ENCODE data around the gene RUSC1. TPM values are rescaled to one million over a fixed set of nuclear protein-coding genes. Genes with fewer than 3 reads are reported as not detected.

RUSC1 gene
- total RNA-seq, 1 experiment from 2014 or later = 68.8 TPM

DNA sequence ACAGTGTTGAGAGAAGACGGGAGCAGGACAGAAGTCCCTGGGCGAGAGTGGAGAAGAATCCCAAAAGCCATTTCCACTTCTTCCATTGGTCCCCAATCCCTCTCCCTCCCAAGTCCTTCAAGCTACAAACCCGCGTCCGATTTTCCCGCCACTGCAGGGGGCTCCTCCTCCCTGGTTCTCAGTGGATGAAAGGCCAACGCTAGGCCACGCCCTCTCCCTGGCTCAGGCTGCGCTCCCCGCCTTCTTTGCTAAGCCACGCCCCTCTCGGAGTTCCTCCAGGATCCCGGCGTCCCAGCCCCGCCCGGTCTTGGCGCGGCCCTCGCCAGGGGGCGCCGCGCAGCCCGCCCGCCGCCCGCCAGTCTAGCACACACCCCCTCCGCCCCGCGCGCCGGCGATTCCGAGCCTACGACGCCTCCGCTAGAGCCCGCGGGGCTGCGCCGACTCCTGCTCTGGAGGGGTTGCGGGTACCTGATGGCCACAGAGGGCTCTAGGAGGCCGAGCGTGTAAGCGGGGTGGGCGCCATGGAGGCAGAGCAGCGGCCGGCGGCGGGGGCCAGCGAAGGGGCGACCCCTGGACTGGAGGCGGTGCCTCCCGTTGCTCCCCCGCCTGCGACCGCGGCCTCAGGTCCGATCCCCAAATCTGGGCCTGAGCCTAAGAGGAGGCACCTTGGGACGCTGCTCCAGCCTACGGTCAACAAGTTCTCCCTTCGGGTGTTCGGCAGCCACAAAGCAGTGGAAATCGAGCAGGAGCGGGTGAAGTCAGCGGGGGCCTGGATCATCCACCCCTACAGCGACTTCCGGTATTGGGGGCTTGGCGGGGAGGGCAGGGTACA is 43.4 kb upstream of the RUSC1 start, which contains the start of gene HCN3 (continued):
- peak; percentile 82; the same call in 1 of the 2 replicates for TF ChIP-seq CBFB (CRISPR knock-in tag; IDR thresholded peaks at IDR 0.05; ENCODE audit: low read depth)
- no peak for TF ChIP-seq ATF1 (CRISPR knock-in tag; IDR thresholded peaks at IDR 0.05)
- TF ChIP-seq FOXP1 (CRISPR knock-in tag; IDR thresholded peaks at IDR 0.05; ENCODE audit: borderline replicate concordance) = peak; percentile 22; the same call in 1 of the 2 replicates
- peak; percentile 59; the same call in 1 of the 2 replicates for TF ChIP-seq TP53 (CRISPR knock-in tag; IDR thresholded peaks at IDR 0.05)
- TF ChIP-seq, protein P1, sequence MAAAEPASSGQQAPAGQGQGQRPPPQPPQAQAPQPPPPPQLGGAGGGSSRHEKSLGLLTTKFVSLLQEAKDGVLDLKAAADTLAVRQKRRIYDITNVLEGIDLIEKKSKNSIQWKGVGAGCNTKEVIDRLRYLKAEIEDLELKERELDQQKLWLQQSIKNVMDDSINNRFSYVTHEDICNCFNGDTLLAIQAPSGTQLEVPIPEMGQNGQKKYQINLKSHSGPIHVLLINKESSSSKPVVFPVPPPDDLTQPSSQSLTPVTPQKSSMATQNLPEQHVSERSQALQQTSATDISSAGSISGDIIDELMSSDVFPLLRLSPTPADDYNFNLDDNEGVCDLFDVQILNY (CRISPR knock-in tag; IDR thresholded peaks at IDR 0.05) = peak; percentile 96
- TF ChIP-seq, protein P2, sequence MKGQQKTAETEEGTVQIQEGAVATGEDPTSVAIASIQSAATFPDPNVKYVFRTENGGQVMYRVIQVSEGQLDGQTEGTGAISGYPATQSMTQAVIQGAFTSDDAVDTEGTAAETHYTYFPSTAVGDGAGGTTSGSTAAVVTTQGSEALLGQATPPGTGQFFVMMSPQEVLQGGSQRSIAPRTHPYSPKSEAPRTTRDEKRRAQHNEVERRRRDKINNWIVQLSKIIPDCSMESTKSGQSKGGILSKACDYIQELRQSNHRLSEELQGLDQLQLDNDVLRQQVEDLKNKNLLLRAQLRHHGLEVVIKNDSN (CRISPR knock-in tag; IDR thresholded peaks at IDR 0.05) = no peak

DNA sequence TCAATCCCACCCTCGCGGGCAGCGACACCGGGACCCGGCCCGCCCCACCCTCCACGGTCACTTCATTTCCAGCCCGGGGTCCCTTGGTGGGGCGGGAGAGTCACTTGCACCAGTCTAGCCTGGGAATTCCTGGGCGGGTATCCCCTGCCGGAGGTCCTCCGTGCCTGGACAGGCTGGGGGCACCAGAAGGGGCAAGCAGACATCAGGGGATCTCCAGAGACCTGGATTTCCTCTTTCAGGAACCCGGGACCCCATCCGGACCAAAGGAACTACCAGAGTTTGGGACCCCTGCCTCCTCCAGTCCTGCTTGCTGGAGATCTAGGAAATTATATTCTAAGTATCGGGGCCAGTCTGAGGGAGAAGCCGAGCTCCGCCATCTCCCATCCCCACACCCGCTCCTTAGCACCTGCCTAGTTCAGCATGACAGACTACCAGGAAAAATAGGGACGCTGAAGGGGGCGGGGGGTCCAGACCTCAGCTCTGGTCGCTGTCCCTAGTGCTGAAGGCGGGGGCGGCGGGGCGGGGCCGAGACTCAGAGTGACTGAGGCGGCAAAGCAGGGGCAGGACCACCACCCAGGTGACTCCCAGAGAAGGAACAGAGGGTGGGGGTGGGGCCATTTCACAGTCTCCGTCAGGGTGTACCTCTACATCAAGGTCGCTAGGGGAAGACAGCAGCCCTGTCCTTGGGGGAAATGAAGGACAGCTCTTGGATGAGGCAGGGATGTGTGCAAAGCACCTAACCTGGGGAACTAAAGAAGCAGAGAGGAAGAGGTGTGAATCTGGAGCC is 42.6 kb upstream of the RUSC1 start:
- Mint-ChIP-seq H3K27me3 (ENCODE audit: low read depth) (peaks cover 18% of the 10 kb centered on the region), H3K9me3 (no peaks in the 10 kb centered on the region), H3K4me1 (peaks cover 26% of the 10 kb centered on the region), H3K27ac (peak overlapping the region; percentile 48; the same call in 1 of the 2 replicates), H3K36me3 (peaks cover 7% of the 10 kb centered on the region; the same call in 1 of the 2 replicates), H3K4me3 (peak overlapping the region; percentile 68)
- ATAC-seq = peak; percentile 76
- ChIA-PET CTCF (interaction anchor here (0.5 to 4.0 kb wide), 22 partner anchors 10 to 1212 kb away, joined by 3 to 75 read pairs (median 5); partner anchors contain the start of genes ENTREP3, FDPS, PKLR and RUSC1), POLR2A (interaction anchor here (1.0 to 1.2 kb wide), 2 partner anchors 43 to 45 kb away, joined by 3 to 9 read pairs; partner anchors contain the start of gene RUSC1)
- DNase-seq (ENCODE audit: low spot score) = peak; percentile 98
- TF ChIP-seq, protein P3, sequence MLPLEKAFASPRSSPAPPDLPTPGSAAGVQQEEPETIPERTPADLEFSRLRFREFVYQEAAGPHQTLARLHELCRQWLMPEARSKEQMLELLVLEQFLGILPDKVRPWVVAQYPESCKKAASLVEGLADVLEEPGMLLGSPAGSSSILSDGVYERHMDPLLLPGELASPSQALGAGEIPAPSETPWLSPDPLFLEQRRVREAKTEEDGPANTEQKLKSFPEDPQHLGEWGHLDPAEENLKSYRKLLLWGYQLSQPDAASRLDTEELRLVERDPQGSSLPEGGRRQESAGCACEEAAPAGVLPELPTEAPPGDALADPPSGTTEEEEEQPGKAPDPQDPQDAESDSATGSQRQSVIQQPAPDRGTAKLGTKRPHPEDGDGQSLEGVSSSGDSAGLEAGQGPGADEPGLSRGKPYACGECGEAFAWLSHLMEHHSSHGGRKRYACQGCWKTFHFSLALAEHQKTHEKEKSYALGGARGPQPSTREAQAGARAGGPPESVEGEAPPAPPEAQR (CRISPR knock-in tag; IDR thresholded peaks at IDR 0.05) = no peak
- TF ChIP-seq NFATC4 (CRISPR knock-in tag; IDR thresholded peaks at IDR 0.05) = no peak
- TF ChIP-seq, protein P4, sequence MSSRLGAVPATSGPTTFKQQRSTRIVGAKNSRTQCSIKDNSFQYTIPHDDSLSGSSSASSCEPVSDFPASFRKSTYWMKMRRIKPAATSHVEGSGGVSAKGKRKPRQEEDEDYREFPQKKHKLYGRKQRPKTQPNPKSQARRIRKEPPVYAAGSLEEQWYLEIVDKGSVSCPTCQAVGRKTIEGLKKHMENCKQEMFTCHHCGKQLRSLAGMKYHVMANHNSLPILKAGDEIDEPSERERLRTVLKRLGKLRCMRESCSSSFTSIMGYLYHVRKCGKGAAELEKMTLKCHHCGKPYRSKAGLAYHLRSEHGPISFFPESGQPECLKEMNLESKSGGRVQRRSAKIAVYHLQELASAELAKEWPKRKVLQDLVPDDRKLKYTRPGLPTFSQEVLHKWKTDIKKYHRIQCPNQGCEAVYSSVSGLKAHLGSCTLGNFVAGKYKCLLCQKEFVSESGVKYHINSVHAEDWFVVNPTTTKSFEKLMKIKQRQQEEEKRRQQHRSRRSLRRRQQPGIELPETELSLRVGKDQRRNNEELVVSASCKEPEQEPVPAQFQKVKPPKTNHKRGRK (CRISPR knock-in tag; IDR thresholded peaks at IDR 0.05; ENCODE audit: borderline replicate concordance) = no peak
- TF ChIP-seq SOX15 (CRISPR knock-in tag; IDR thresholded peaks at IDR 0.05) = no peak
- TF ChIP-seq, protein P5, sequence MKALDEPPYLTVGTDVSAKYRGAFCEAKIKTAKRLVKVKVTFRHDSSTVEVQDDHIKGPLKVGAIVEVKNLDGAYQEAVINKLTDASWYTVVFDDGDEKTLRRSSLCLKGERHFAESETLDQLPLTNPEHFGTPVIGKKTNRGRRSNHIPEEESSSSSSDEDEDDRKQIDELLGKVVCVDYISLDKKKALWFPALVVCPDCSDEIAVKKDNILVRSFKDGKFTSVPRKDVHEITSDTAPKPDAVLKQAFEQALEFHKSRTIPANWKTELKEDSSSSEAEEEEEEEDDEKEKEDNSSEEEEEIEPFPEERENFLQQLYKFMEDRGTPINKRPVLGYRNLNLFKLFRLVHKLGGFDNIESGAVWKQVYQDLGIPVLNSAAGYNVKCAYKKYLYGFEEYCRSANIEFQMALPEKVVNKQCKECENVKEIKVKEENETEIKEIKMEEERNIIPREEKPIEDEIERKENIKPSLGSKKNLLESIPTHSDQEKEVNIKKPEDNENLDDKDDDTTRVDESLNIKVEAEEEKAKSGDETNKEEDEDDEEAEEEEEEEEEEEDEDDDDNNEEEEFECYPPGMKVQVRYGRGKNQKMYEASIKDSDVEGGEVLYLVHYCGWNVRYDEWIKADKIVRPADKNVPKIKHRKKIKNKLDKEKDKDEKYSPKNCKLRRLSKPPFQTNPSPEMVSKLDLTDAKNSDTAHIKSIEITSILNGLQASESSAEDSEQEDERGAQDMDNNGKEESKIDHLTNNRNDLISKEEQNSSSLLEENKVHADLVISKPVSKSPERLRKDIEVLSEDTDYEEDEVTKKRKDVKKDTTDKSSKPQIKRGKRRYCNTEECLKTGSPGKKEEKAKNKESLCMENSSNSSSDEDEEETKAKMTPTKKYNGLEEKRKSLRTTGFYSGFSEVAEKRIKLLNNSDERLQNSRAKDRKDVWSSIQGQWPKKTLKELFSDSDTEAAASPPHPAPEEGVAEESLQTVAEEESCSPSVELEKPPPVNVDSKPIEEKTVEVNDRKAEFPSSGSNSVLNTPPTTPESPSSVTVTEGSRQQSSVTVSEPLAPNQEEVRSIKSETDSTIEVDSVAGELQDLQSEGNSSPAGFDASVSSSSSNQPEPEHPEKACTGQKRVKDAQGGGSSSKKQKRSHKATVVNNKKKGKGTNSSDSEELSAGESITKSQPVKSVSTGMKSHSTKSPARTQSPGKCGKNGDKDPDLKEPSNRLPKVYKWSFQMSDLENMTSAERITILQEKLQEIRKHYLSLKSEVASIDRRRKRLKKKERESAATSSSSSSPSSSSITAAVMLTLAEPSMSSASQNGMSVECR (CRISPR knock-in tag; IDR thresholded peaks at IDR 0.05; ENCODE audit: borderline replicate concordance) = peak; percentile 84; the same call in 1 of the 2 replicates
- no peak for TF ChIP-seq ELF4 (CRISPR knock-in tag; IDR thresholded peaks at IDR 0.05; ENCODE audit: low read depth)
- no peak for TF ChIP-seq NR1H2 (CRISPR knock-in tag; IDR thresholded peaks at IDR 0.05)
- TF ChIP-seq, protein P2 (CRISPR knock-in tag; IDR thresholded peaks at IDR 0.05) = peak; percentile 59; the same call in 1 of the 2 replicates
- peak; percentile 81; the same call in 1 of the 2 replicates for TF ChIP-seq TEAD1 (CRISPR knock-in tag; IDR thresholded peaks at IDR 0.05)
- TF ChIP-seq, protein P6, sequence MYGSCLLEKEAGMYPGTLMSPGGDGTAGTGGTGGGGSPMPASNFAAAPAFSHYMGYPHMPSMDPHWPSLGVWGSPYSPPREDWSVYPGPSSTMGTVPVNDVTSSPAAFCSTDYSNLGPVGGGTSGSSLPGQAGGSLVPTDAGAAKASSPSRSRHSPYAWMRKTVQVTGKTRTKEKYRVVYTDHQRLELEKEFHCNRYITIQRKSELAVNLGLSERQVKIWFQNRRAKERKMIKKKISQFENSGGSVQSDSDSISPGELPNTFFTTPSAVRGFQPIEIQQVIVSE (CRISPR knock-in tag; IDR thresholded peaks at IDR 0.05; ENCODE audit: borderline replicate concordance) = no peak
- no peak for TF ChIP-seq RELA (CRISPR knock-in tag; IDR thresholded peaks at IDR 0.05; ENCODE audit: borderline replicate concordance)
- no peak for TF ChIP-seq JAZF1 (CRISPR knock-in tag; IDR thresholded peaks at IDR 0.05)
- TF ChIP-seq, protein P7, sequence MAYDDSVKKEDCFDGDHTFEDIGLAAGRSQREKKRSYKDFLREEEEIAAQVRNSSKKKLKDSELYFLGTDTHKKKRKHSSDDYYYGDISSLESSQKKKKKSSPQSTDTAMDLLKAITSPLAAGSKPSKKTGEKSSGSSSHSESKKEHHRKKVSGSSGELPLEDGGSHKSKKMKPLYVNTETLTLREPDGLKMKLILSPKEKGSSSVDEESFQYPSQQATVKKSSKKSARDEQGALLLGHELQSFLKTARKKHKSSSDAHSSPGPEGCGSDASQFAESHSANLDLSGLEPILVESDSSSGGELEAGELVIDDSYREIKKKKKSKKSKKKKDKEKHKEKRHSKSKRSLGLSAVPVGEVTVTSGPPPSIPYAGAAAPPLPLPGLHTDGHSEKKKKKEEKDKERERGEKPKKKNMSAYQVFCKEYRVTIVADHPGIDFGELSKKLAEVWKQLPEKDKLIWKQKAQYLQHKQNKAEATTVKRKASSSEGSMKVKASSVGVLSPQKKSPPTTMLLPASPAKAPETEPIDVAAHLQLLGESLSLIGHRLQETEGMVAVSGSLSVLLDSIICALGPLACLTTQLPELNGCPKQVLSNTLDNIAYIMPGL (CRISPR knock-in tag; IDR thresholded peaks at IDR 0.05) = 0 out of 2 replicates have a peak, but pooled peaks have one; percentile 30
- no peak for TF ChIP-seq PRRX2 (CRISPR knock-in tag; IDR thresholded peaks at IDR 0.05)

Data from WTC11 (cell line).